ENCODE measurements around the gene HAPLN2.
"Not testable (repeated sequence)": the region's sequence is repeated elsewhere in the genome, so short reads cannot be mapped to it uniquely, and the experiment has no call there.

HAPLN2 gene

DNA sequence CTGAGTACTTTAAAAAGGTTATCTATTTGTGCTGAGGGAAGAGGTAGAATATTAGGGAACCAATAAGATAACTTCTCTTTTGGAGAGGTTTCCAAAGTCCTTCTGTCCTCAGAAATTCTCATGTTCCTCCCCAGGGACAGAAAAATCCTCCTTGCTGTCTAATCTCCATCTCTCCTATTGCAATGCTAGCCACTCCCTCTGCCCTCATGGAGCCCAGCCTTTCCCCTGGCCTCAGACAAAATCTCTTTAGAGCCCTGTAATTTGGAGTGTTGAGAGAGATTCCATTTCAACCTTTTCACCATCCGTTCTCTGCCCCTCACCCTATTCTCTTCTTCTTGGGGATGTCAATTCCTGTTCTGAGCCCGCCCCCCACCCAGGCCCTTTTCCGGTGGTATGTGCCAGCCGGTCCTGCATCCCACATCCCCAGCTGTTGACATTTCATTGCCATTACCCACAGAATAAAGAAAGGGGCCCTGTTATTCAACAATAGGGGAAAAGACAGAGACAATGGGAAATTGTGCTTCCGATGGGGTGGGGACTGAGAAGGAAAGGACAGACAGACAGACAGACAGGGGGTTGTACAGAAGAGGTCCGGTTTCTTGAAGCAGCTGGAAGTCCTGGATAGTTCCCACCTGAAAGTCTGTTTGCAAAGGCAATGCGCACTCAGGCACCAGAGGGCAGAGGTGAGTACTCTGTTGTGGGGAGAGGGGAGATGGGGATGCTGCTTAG is at the start of gene HAPLN2:
Gene HAPLN2 (plus strand): TSS at position 563 of the 729 bp plus-strand sequence. CDS start 4,076 bp downstream, outside the sequence.
- no peak for DNase-seq

GRCh38 chr1:156571261-156571852 is 47.9 kb upstream of the HAPLN2 start:
- DNase-seq = peak; percentile 91

DNA sequence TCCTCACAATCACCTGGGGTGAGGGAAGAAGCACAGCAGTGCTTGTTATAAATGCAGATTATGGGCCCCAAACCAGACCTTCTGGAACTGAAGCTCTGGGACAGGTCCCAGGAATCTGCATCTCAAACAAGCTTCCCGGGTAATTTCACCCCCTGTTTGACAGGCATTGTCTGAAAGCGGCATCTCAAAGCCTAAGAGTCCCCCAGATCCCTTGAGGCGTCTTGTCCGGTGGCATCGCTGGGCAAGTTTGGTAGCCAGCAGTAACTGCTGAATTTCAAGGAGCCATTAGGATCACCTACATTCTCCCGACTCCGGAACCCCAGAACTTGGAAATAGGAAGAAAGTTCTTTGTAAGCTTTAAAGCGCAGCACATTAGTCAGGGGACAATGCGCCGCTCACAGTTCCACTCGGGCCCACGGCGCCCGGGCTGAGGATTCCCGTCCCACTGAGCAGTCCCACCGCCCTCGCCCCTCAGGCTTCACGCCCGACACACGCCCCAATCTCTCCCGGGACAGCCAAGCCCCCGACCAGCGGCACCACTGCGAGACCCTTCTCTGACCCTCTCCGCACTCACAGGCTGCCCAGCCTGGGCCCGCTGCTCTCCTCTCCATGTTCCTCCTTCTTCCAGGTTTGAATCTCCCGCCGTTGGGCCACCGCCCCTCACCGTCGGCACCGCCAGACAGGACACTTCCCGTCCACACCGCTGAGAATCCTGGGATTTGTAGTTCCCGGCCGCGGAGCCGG is 47.1 kb upstream of the HAPLN2 start, which contains the start of gene IQGAP3:
Gene IQGAP3 (minus strand): TSS at position 647 of the 744 bp plus-strand sequence. CDS start 36 bp downstream, at position 611.
- DNase-seq = peak; percentile 49

DNA sequence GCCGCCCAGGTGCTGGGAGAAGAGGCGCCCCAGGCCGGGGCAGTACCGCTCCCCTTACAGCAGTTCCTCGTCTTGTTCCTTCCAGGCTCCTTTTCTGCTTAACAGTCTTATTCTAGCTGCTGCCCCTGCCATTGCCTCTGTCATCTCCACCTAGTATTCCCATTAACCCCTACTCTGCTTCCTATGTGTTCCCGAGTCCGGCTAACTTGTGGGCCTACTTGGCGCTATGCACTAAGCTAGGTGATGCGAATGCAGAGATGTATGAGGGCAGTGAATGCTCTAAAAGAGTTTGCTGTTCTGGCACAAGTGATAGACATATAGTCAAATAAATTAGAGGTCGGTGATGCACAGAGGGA is 46.6 kb upstream of the HAPLN2 start:
- no peak for DNase-seq

DNA sequence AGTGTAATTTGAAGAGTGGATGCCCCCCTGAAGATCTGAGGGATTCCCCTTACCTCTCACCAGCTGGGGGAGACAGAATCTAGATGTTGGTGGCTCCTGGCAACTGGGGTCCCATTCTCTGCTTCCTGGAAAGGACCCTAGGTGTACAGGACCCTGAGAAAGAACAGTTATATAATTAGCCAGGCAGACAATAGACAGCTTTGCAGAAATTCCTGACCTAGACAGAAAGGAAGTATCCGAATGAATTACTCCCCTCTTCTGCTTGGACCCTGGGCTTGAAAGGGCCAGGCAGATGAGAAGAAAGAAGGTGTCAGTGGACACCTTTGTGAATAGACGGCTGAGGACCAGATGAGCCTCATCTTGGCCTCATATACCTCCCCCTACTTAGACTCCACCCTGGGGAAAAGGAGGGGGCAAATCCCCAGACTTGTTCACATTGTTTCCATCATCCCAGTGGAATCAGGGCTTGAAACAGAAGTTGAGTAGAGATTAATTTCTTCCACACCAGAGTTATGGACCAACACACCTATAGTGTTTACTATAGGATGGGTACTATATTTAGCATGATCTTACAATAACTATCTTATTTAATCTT is 45.1 kb upstream of the HAPLN2 start:
- no peak for DNase-seq

DNA sequence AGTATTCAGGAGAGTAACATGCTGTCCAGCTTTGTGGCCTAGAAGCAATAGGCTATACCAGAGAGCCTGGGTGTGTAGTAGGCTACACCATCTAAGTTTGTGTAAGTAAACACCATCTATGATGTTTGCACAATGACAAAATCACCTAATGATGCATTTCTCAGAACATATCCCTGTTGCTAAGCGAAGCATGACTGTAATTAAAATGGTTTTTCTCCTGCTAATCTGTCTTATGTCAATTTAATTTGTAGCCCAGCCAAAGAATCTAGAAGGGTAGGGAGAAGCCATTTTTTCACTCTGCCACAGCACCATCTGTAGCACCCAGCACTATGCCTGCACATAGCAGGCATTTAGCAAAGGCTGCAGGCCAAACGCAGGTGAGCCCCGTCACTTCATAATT is 41.7 kb upstream of the HAPLN2 start:
- no peak for DNase-seq

DNA sequence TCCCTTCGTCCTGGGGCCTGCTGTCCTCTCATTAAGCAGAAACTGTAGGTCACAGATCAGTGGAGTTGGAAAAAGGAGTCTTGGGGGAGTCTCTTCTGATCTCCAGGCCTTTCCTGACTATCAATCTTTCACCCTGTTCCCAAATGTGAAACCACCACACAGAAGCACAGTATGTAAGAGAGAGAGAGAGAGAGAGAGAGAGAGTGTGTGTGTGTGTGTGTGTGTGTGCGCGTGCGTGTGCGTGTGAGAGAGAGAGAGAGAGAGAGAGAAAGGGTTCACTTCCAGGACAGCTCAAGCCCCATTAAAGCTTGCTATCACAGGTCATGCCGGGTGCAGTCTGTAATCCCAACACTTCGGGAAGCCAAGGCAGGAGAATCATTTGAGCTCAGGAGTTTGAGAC is 41.2 kb upstream of the HAPLN2 start:
- DNase-seq = no peak

DNA sequence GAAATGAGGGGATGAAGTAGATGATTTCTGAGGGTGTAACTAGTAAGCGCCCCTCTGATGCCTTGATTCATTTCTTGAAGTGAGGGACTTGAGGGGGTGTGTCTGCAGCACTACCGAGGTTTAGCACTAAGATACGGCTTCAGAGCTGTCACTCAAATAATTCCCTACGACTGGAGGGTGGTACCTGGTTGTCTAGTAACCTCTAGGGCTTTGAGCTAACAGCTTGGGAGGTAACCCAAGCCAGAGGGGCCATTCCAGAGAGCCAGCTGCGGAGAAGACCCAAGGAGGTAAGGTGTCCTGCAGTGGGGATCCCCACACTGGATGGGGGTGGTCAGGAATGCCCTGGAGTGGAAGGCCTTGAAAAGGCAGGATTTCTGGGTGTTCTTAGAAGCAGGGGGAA is 39.7 kb upstream of the HAPLN2 start, which contains the start of gene TTC24:
Gene TTC24 (plus strand): TSS at position 252 of the 400 bp plus-strand sequence. CDS start 1,642 bp downstream, outside the sequence.
- no peak for DNase-seq

- DNase-seq = no peak
These were observed 37.4 kb upstream of the HAPLN2 start for GRCh38 chr1:156581661-156582387.

- DNase-seq = no peak
These were observed 36.7 kb upstream of the HAPLN2 start for GRCh38 chr1:156582388-156583017.

GRCh38 chr1:156583821-156584622 is 35.2 kb upstream of the HAPLN2 start:
- peak; percentile 61 for DNase-seq

DNA sequence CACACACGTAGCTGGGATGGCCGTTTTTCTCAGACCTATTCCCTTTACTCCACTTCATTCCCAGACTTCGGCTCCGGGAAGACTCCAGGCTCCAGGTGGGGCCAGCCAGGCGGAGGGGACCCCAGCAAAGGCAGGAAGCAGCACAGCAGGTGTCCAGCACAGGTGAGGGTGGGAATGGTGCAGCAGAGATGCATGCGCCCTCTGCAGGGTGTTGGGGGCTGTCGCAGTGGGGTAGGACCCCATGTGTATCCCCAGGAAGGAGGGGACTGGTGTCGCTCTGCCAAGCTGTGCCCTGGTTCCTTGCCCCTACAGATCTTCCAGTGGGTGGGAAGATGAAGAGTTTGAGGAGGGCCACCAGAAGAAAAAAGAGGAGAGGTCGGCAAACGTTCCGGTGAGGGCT is 34.4 kb upstream of the HAPLN2 start:
- no peak for DNase-seq

DNA sequence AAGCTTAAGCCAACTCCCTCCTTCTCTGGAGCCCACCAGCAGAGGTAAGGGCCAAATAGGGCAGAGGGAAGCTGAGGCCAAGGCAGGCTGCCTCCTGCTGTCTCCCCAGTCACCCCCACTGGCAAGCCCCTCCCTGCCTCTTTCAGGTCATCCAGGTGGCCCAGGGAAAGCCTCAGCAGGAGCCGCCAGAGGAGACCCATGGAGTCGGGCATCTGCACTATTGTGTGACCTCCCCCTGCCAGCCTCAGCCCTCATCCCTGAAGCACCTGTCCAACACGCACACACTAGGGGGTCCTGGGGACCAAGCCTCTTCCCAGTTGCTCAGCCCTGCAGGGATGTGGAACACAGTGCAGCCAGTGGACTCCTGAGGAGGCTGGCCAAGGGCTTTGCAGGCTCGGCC is 32.9 kb upstream of the HAPLN2 start:
- DNase-seq = no peak

GRCh38 chr1:156586892-156587477 is 32.2 kb upstream of the HAPLN2 start:
- no peak for DNase-seq

DNA sequence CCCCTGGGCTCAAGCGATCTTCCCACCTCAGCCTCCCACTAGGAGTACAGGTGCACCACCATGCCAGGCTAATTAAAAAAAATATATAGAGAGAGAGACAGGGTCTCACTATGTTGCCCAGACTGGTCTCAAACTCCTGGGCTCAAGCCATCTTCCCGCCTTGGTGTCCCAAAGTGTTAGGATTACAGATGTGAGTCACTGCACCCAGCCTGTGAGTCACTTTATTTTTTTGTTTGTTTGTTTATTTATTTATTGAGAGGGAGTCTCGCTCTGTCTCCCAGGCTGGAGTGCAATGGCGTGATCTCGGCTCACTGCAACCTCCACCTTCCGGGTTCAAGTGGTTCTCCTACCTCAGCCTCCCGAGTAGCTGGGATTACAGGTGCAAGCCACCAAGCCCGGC is 31.3 kb upstream of the HAPLN2 start:
- not testable (repeated sequence) for DNase-seq

GRCh38 chr1:156589546-156589945 is 29.7 kb upstream of the HAPLN2 start:
- DNase-seq = no peak

DNA sequence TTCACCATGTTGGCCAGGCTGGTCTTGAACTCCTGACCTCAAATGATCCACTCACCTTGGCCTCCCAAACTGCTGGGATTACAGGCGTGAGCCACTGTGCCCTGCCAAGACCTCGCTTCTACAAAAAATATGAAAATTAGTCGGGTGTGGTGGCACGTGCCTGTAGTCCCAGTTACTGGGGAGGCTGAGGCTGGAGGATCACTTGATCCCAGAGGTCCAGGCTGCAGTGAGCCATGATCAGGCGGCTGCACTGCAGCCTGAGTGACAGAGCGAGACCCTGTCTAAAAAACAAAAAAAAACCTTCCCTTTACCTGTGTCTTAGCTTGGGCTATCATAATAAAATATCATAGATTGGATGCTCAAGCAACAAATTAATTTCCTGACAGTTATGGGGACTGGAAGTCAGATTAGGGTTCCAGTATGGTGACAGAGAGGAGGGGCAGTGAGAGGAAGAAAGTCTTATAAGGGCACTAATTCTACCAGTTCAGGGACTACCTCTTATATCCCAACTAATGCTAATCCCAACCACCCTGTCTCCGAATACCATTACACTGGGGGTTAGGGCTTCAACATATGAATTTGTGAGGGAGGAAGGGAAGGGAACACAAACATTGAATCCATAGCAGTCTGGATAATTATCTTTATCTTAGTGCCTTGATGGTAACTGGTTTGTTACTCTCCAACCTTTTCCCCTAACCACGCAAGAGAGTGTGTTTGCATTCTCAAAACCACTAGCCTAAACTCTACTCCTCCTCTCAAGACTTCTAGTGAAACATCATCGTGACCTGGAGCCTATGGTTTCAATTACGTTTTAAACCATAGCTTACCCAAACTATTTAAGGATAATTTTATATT is 28.7 kb upstream of the HAPLN2 start:
- no peak for DNase-seq

- DNase-seq = no peak
These were observed 28.1 kb upstream of the HAPLN2 start for GRCh38 chr1:156591181-156591431.

GRCh38 chr1:156591432-156592157 is 27.6 kb upstream of the HAPLN2 start, which contains the start of gene NAXE:
NAXE (plus strand) TSS chr1:156591776; CDS start chr1:156591805, 29 bp downstream.
- peak; percentile 30 for DNase-seq
